Body of pancreas (tissue), 4 donors: ENCODE results near the gene POU3F2. TPM values are rescaled to one million over a fixed set of nuclear protein-coding genes. Genes with fewer than 3 reads are reported as not detected.

Source experiments
- ATAC-seq: fragments of 150-250 bp; one replicate; pipeline ENCODE4 v1.9.1; 2016
- DNase-seq, 4 donors: peaks; one replicate each; pipeline ENCODE4 v3.0.0-alpha.2; 2019
- H3K27ac ChIP-seq, 4 donors: fragments of 200-600 bp; sonication (generic); 1 replicate in 3 of 4; 2 replicates in 1 of 4; pipeline versions ENCODE4 v1.5.1 to v1.6.1; 2016 to 2019; ENCODE audit warnings: mild to moderate bottlenecking in 1 of 4, mixed read lengths in 1 of 4, moderate library complexity in 1 of 4
- H3K27me3 ChIP-seq, 2 donors: fragments of 200-600 bp; sonication (generic); one replicate each; pipeline ENCODE4 v1.6.0; 2016; ENCODE audit warnings: mild to moderate bottlenecking in 1 of 2
- H3K36me3 ChIP-seq, 2 donors: fragments of 200-600 bp; sonication (generic); replicated peaks in 1 of 2; 2 replicates each; pipeline ENCODE4 v1.5.1; 2016; ENCODE audit warnings: low read depth in 2 of 2; ENCODE audit not compliant: insufficient read depth in 1 of 2
- H3K4me1 ChIP-seq: fragments of 200-600 bp; sonication (generic); one replicate; pipeline ENCODE4 v1.6.0; 2016
- H3K4me3 ChIP-seq, 2 donors: fragments of 200-600 bp; sonication (generic); 1 replicate in 1 of 2; 2 replicates in 1 of 2; pipeline ENCODE4 v1.5.1; 2016 to 2019
- H3K9me3 ChIP-seq, 3 donors: fragments of 200-600 bp; sonication (generic); 1 replicate in 2 of 3; 2 replicates in 1 of 3; pipeline ENCODE4 v1.5.1; 2016
- CTCF ChIP-seq, 7 experiments: fragments of 450-650 bp in 4 of 7; fragments of 200-600 bp in 3 of 7; sonication (generic) in 3 of 7; IDR thresholded peaks; one replicate each; pipeline ENCODE4 v1.5.1; 2016 to 2019; ENCODE audit warnings: antibody characterized with exemption in 7 of 7
- POLR2A ChIP-seq, 3 donors: fragments of 450-650 bp; IDR thresholded peaks; one replicate each; pipeline ENCODE4 v1.6.1; 2016; ENCODE audit warnings: antibody characterized with exemption in 3 of 3, mild to moderate bottlenecking in 2 of 3
- WGBS, 2 donors: methylation state at CpG; one replicate each; pipeline ENCODE4 v1.1.5; 2017; 5-methylcytosine and 5-hydroxymethylcytosine counted together
- intact Hi-C: fragments of 100-400 bp; cut with DNase I; formaldehyde crosslinking; loops from one replicate; pipeline ENCODE4 v1.15.1; 2023
- total RNA-seq, 2 donors: library from RNA; depleted of rRNA; stranded (reverse); fragments of >200 nt; gene quantifications; one replicate each; pipeline ENCODE4 v1.1.0, GENCODE V29; 2016

Gene POU3F2
- total RNA-seq, 2 donors from 2014 or later, result not detected

- Histone ChIP-seq H3K27ac (no peak overlapping the region), H3K4me3 (no peak overlapping the region), H3K27me3 (peaks cover 0 to 58% of the 10 kb centered on the region in 2 donors), H3K9me3 (no peaks in the 10 kb centered on the region), H3K36me3 (no peaks in the 10 kb centered on the region), H3K4me1 (peaks cover 41% of the 10 kb centered on the region)
- no peak for ATAC-seq
- TF ChIP-seq CTCF (IDR thresholded peaks at IDR 0.05), result no peak
- TF ChIP-seq POLR2A (IDR thresholded peaks at IDR 0.05), result no peak
- intact Hi-C loops, result no loop called here
- 5 to 16% methylated on average over 2 of the region's 2 CpGs for WGBS, 2 donors
- no peak for DNase-seq
These were observed 4.2 kb upstream of the POU3F2 start for GRCh38 chr6:98830146-98830545.

- Histone ChIP-seq H3K4me1 (peaks cover 50% of the 10 kb centered on the region), H3K4me3 (no peak overlapping the region), H3K36me3 (no peaks in the 10 kb centered on the region), H3K27ac (no peak overlapping the region), H3K27me3 (peaks cover 0 to 59% of the 10 kb centered on the region in 2 donors), H3K9me3 (no peaks in the 10 kb centered on the region)
- ATAC-seq (no peak), DNase-seq (no peak)
- 5 to 7% methylated on average over 33 to 58 of the region's 58 CpGs for WGBS, 2 donors
- intact Hi-C loops, result no loop called here
- no peak for TF ChIP-seq CTCF (IDR thresholded peaks at IDR 0.05)
- TF ChIP-seq POLR2A (IDR thresholded peaks at IDR 0.05), result no peak
These were observed 3.1 kb upstream of the POU3F2 start for GRCh38 chr6:98831057-98831958.

DNA sequence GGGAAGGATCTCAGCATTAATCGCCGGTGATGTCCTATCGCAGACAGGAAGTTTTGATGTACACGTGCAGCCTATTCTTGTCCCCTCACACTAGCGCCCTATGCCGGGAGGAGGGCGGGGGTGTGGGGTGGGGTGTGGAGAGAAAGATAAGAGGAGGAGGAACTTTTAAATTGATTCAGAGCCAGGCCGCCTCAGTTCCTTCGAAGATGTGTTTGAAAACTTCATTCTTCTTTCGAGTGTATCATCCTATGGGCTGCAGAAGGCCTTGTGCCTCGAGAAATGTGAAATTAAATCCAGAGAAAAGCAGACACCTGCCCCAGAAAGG lies 2.5 kb upstream of the POU3F2 start:
- no peaks in the 10 kb centered on the region for H3K36me3 ChIP-seq
- no peak for DNase-seq
- H3K27ac ChIP-seq, result no peak overlapping the region
- H3K4me1 ChIP-seq, result peaks cover 50% of the 10 kb centered on the region
- H3K4me3 ChIP-seq, result no peak overlapping the region
- H3K9me3 ChIP-seq, result no peaks in the 10 kb centered on the region
- intact Hi-C loops, result no loop called here
- peaks cover 0 to 59% of the 10 kb centered on the region in 2 donors for H3K27me3 ChIP-seq
- ATAC-seq, result no peak
- TF ChIP-seq CTCF (IDR thresholded peaks at IDR 0.05) (no peak), POLR2A (IDR thresholded peaks at IDR 0.05) (no peak)
- WGBS, 2 donors, result 3 to 5% methylated on average over 11 of the region's 11 CpGs

DNA sequence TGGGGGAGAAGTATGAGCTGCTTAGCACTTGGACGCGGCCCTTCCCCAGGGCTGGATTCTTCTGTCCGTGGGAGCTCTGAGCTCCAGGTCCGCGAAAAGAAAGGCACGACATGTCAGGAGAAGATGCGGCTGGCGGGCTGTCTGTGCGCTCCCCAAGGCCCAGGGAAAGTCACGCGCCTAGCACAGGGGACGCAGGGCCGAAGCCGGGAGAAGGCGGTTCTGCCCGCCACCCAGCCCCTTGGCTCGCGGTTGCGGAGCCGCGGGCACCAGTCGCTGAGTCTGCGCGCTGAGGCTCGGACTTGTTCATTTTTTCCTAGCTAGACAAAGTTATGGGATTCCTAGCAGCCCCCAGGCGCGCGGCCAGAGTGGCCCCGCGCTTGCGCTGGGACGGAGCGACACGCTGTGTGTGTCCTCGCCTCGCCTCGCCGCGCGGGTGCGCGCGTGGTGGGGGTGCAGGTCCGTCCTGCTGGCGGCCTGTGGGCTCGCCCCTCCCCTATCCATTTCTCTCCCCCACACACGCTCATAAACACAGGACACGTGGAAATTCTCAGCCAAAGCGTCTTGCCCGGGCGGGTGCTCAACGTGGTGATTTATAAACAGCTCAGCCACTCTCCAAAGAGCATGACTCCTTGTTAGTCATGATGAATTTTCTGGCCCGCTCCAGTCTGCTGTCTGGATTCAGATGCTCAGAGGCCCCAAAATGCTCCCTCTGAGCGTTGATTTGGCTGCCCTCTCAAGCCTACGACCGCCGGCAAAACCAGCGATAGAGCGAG lies 1.9 kb upstream of the POU3F2 start:
- ATAC-seq (no peak), DNase-seq (no peak)
- 3 to 5% methylated on average over 33 to 59 of the region's 59 CpGs for WGBS, 2 donors
- H3K9me3 ChIP-seq, result no peaks in the 10 kb centered on the region
- H3K4me3 ChIP-seq, result no peak overlapping the region
- H3K27me3 ChIP-seq, result peaks cover 0 to 58% of the 10 kb centered on the region in 2 donors
- no peaks in the 10 kb centered on the region for H3K36me3 ChIP-seq
- TF ChIP-seq POLR2A (IDR thresholded peaks at IDR 0.05), result no peak
- TF ChIP-seq CTCF (IDR thresholded peaks at IDR 0.05), result no peak
- intact Hi-C loops, result no loop called here
- no peak overlapping the region for H3K27ac ChIP-seq
- peaks cover 50% of the 10 kb centered on the region for H3K4me1 ChIP-seq
